GM12874 (cell line): ENCODE results near the gene CTNS.

Source experiments
- TF ChIP-seq, protein P1 (sequence below): IDR thresholded peaks from 2 replicates; pipeline ENCODE4 v1.5.1; 2011; ENCODE audit warnings: low read depth, mild to moderate bottlenecking, control low read depth, low read length, moderate library complexity; ENCODE audit not compliant: insufficient read depth

Gene CTNS

DNA sequence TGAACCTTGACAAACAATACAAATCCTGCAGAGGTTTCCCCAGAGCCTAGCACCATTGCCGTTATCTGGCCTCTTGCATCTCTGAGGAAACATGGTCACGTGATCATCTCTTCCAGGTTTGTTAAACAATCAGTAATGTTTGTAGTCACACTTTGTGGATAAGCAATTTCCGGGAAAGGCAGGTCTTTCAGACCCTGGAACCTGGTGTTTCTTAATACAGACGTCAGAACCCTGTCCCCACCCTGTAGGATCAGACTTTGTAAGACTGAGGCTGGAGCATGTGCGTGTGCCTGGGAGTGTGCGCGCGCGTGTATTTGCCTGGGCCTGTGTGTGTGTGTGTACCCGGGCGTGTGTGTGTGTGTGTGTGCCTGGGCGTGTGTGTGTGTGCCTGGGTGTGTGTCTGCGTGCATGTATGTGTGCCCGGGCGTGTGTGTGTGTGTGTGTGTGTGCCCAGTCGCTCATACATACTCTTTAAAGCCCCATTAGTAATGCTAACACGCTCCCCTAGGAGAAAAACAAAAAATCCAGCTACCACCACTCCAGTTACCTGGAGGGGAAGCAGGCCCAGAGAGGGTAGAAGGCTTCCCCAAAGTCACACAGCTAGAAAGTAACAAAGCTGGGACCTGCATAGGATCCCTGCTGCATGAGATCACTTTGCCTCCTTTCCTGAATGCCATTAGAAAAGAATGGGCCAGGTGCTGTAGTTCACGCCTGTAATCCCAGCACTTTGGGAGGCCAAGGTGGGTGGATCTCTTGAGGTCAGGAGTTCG lies 5.3 kb downstream of the CTNS start:
- TF ChIP-seq, protein P1, sequence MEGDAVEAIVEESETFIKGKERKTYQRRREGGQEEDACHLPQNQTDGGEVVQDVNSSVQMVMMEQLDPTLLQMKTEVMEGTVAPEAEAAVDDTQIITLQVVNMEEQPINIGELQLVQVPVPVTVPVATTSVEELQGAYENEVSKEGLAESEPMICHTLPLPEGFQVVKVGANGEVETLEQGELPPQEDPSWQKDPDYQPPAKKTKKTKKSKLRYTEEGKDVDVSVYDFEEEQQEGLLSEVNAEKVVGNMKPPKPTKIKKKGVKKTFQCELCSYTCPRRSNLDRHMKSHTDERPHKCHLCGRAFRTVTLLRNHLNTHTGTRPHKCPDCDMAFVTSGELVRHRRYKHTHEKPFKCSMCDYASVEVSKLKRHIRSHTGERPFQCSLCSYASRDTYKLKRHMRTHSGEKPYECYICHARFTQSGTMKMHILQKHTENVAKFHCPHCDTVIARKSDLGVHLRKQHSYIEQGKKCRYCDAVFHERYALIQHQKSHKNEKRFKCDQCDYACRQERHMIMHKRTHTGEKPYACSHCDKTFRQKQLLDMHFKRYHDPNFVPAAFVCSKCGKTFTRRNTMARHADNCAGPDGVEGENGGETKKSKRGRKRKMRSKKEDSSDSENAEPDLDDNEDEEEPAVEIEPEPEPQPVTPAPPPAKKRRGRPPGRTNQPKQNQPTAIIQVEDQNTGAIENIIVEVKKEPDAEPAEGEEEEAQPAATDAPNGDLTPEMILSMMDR = no peak

DNA sequence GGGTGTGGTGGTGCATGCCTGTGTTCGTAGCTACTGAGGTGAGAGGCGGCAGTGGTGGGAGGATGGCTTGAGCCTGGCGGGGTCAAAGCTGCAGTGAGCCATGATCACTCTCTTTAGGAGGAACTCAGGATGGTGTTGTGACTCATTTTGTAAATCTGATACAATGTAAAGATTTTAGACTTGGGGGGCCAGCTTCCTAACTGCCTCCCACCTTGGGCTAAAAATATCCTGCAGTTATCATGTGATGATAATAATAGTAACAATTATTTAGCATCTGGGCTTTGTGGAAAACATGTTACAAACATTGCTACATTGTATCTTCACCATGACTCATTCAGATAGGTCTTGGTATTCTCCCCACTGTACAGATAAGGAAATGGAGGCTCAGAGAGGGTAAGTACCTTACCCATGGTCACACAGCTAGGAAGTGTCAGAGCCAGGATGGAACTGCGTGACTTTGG lies 7.4 kb downstream of the CTNS start:
- TF ChIP-seq, protein P1 = no peak

DNA sequence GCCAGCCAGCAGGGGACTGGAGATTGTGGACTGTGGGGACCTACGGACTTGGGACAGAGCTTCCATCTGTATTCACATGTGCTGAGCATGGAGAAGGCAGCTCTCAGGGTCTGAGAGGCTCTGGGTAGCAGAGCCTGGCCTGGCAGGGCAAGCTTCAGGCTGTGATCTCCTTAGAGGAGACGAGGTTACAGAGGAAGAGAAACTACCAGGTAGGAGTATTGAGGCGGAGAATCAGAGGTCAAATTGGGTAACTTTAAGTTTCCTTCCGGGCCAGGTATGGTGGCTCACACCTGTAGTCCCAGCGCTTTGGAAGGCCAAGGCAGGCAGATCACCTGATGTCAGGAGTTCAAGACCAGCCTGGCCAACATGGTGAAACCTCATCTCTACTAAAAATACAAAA lies 8.8 kb downstream of the CTNS start:
- TF ChIP-seq, protein P1 = no peak

DNA sequence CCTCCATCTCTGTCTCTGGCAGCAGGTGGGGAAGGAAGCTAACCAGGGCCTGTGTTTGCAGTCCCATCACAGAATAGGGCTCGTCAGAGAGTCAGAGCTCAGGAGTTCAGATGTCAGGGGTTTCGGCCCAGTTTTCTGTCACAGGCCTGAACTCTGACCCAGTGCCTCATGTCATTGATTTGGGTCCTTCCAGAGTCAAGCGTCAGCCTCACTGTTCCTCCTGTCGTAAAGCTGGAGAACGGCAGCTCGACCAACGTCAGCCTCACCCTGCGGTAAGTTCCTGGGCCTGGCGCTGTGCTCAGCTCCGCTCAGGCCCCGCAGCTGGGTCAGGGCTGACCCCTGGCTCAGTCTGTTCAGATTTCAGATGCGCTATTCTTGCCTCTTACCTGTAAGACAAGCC lies 10.7 kb downstream of the CTNS start:
- TF ChIP-seq, protein P1 = no peak

DNA sequence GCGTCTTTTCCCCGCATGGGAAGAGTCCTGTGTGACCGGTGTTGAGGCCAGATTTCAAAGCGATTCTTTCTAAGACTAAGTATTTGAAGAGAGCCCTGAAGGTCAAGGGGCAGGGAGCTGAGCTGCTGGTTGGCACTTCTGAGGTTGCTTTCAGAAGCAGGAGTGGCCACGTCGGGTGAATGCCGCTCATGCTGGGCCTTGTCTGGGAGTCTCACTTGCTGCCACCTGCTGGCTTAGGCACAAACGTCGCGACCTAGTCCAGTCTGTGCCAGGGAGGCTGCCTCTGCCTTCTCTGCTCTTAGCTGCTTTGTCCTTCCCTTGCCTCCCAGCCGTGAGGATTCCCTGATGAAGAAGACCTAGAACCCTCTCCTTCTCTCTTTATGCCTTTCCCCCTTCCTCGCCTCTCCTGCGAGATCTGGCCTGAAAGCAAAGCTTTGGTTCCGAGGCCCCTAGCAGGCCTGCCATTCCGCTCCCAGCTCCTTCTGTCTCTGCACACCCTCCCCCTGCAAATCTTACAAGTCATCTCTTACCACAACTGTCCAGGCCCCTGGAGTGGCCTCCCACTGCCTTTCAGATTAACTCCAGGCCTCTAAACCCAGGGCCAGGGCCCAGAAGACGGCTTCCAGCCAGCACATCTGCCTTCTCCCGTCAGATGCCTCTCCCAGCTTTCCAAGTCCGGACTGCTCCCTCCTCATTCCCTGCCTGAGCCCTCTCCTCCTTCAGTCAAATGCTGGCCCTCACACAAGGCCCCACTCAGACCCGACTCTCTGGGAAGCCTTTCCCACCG lies 11.4 kb downstream of the CTNS start:
- TF ChIP-seq, protein P1 = peak; percentile 61

DNA sequence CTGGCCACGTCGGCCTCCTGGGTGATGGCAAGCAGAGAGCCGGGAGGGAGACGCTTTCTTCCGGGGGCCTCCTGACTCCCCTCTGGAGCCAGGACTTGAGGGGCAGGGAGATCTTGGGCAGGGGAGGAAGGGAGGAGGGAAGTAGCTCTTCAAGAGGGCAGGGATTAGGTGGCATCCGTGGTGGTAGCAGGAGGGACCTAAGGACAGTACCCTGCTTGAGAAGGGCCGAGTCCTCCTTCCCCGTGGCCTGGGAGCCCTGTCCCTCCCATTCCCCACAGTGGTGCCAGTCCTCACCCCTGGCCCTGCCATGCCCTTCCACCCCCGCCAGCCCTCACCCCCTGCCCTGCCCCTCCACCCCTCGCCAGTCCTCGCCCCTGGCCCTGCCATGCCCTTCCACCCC lies 19.2 kb downstream of the CTNS start:
- TF ChIP-seq, protein P1 = no peak

DNA sequence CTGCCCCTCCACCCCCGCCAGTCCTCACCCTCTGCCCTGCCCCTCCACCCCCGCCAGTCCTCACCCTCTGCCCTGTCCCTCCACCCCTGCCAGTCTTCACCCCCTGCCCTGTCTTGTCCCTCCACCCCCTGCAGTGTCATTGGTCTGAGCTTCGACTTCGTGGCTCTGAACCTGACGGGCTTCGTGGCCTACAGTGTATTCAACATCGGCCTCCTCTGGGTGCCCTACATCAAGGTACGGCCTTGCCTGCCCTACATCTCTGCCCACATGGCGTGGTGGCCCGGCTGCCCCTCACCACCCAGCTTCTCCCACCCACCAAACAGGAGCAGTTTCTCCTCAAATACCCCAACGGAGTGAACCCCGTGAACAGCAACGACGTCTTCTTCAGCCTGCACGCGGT lies 19.8 kb downstream of the CTNS start:
- TF ChIP-seq, protein P1 = no peak
